HS-5 (cell line): ENCODE results near the gene GPR158.

Source experiments
- DNase-seq: peaks from one replicate; pipeline ENCODE4 v3.0.0-alpha.2; 2012; ENCODE audit warnings: low read depth

GPR158 gene

DNA sequence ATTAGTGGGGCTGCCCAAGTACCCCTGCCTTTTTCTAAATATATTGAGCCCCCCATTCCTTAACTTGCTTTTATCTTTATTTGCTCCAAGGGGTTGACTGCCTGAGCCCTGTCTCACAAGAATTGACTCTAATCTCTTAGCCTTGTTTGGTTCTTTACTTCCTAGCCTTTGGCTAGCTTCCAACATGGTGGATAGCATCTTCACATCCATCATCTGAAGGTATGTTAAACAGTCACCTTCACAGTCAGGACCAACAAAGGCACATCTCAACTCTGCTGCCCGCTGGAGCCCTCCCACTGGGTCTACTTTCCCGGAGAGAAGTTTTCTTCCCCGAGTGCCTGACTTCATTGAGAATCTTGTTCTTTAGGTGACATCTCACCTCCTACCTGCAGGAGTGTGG, 329.5 kb downstream of the GPR158 start:
- DNase-seq: no peak

- no peak for DNase-seq
These were observed 330.0 kb downstream of the GPR158 start for GRCh38 chr10:25504838-25505237.

GRCh38 chr10:25505466-25505865, 330.7 kb downstream of the GPR158 start:
- no peak for DNase-seq

DNA sequence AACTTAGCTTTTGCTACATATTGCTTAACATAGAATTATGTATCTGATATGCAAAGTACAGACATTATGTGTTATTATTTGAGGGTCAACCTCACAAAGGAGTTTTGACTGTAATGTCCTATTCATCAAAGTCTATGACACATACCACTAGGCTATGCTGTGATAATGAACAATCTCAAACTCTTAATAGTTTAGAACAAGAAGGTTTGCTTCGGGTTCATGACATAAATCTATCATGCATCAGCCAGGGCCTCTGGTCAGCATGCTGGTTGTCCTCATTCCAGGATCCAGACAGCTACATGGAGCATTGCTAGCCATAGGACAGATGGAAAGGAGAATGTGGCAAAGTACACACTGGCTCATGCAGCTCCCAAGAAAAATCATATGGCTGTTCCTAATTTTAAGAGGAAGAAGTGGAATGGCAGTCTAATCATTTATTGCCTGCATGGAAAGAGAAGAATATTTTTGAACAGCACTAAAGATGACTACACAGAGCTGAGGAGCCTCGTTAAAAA, 332.1 kb downstream of the GPR158 start:
- no peak for DNase-seq

GRCh38 chr10:25508112-25508815, 333.5 kb downstream of the GPR158 start:
- no peak for DNase-seq

DNA sequence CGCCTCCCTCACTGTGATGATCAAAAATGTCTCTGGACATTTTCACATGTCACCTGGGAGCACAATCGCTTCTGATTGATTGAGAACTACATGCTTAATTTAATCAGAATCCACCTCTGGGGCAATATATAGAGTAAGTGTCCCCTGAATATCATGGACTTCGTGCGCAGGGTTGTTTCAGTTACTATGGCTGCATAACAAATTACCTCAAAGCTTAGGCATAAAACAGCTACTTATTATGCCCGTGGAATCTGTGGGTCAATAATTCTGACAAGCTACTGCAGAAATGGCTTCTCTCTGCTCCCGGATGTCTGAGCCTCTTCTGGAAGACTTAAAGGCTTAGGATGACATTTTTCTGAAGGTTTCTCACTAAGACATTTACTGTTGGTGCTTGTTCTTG, 334.4 kb downstream of the GPR158 start:
- DNase-seq: no peak

DNA sequence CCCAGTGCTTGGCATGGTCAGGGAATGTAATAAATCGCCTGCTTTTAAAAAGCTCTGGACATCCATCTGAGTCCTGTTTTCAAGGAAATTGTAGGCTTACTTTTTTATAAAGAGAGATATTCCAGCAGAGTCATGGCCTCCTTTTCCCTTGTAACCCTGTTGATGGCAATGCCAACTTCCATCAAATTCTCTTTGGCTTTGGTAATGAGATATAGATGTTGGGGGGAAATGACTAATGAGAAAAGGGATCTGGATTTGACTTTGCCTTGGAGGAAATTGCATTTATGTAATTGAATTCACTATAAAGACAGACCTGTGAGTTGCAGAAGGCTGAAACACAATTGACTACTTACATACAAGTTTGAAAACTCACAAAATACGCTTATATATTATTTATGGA, 347.5 kb downstream of the GPR158 start:
- no peak for DNase-seq

DNA sequence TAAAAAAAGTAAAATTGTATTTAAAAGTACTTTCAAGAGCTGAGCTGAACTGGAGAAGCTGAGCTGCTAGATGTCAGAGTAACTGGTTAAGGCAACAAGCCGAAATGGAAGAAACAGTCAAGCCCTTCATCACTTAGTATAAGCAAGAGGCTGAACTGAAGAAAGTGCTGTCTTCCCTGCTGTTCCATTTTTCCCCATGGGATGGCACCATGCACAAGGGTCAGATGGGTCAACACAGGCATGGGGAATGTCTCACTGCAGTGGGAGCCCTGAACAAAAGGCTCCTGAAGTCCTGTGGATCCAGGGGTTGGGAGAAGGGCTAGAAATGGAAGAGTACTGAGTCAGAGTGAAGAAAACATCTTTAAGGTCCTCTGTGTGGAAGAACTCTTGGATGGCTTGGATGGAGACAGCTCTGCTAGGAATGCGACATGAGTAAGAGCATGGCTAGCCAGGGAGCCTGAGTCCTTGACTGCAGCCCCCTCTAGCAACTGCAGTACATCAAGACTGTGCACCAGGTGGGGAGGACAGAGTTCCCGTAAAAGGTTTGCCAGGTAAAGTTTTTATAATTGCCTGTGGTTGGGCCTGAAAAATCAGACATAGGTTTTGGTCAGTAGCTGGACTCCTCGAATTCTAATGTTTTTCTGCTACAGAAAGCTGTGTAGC, 348.3 kb downstream of the GPR158 start:
- no peak for DNase-seq

- DNase-seq: no peak
These were observed 355.5 kb downstream of the GPR158 start for GRCh38 chr10:25530306-25530705.

GRCh38 chr10:25531457-25532061, 356.8 kb downstream of the GPR158 start:
- DNase-seq: no peak

DNA sequence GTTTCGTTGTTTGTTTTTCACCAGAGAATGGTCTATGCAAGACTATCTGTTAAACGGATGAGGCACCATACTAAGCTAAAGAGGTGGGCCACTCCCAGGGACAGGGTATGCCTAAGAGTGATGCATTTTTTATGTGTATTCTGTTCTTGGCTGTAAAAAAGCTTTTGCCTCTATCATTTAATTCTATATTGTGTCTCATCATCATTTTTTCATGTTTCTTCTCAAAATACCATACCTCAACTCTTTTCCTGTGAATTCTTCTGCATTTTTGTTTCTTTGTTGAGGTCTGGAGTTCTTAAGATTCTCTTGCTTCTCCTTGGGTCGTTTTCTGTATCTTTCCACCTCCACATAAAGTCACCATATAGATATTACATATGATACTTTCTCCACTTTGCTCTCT, 357.4 kb downstream of the GPR158 start:
- no peak for DNase-seq

- no peak for DNase-seq
These were observed 361.2 kb downstream of the GPR158 start for GRCh38 chr10:25536027-25536426.

DNA sequence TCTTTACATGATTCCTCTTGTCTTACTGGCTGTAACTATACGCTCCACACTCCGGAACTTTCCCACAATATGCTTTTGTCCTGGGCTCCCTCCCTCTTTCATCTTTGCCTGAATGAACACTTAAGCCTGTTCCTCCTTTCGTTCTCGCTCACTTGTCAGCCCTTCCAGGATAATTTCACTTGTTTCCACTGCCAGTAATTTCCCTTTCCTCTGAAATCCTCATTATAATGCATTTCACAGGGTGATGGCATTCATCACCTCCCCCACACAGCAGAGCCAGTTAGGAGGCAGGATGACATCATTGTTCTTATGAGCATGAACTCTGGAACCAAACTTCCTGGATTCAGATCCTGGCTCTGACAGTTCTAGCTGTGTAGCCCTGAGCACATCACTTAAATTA, 372.6 kb downstream of the GPR158 start:
- DNase-seq: no peak

DNA sequence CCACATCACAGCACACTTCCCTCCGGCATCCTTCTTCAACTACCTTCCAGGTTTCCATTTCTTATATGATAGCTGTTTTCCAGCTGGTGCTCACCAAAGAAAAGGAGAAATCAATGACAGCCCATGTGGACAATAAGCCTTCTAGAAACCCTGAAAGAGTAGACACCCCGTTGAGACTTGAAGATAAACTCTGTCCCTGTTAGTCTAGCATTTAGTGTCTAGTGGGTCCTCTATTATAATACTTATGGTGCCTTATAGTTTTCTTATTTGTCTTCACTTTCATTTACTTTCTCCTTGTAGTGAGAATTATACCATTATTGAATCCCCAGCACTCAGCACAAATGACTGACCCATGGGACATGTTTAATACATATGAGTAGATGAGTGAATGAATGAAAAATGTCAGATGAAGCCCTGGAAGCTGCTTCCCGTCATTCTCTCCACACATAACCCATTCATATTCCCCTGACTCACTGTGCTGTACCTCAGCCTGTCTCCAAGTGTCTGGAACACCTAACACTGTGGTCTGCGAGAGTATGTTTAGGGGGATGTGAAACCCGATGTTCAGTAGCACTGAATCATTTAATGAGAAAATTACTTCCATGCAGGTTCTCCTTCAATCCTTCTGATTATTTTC, 377.6 kb downstream of the GPR158 start:
- no peak for DNase-seq

DNA sequence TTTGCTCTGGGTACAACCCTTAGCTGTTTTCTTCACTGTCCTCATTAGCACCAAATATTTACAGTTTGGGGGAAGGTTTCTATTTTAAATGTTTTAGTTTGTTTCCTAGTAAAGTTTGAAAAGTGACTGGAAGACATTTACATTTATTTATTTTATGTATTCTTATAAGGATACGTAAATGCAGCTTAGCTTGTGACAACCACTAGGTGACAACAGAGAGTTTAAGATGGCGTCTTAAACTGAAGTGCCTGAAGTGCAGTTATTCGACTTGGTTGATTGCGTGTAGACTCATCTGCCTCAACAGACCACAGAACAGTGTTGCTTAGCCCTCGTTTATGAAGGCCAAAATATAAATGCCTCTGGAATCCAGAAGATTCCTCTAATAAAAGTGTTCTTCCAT, 381.1 kb downstream of the GPR158 start:
- no peak for DNase-seq

GRCh38 chr10:25556457-25556856, 381.7 kb downstream of the GPR158 start:
- DNase-seq: peak; percentile 32

DNA sequence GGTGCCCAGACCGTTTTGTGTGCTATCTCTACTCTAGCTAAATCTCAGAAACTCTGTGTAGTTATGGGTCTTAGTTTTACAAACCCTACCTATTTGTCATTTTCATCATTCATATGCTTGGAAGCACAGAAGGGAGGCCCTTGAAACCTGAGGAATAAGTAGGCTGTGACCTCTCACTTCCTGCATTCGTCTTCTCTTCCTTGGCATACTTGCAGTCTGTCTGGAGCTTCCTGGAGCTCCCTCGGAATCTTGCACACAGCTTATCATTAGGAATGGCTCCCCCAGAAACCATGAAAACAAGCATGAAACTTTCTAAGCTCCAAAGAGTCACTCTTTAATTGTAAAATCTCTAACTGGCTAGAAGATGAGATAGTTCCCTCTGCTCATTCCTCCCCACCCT, 382.3 kb downstream of the GPR158 start:
- DNase-seq: no peak

DNA sequence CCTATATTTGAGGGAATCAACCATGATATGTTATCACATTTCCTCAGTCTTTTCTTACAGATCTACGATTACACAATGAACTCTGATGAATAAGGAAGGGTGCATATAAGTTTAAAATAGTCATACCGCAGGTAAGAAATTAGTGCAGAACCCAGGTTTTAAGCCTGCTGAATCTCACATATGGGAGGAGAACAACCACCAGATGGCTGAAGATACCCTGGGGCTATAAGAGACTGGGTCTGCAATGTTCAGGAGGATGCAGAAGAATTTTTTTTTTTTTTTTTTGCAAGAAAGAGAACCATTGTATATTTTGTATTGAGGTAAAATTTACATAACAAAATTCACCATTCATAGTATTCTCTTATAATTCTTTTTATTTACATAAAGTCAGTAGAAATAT, 387.0 kb downstream of the GPR158 start:
- no peak for DNase-seq

GRCh38 chr10:25562547-25562946, 387.7 kb downstream of the GPR158 start:
- no peak for DNase-seq

- no peak for DNase-seq
These were observed 389.6 kb downstream of the GPR158 start for GRCh38 chr10:25564351-25564750.

DNA sequence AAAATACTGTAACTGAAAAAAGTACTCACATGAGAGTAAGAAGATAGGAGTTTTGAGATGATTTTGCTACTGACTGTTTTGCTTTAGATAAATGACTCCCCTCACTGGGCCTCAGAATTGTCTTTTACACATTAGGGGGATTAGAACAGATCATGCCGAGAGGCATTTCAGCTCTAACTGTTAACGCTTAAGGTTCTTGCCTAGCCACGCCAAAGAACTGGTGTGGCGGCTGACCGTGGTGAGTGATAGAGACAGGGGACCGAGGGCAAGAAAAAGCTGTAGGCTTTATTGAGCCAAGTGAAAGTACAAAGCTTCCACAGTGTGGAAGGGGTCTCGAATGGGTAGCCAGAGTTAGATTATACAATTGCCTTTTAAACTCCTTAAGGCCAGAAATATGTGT, 390.8 kb downstream of the GPR158 start:
- no peak for DNase-seq

- no peak for DNase-seq
These were observed 398.5 kb downstream of the GPR158 start for GRCh38 chr10:25573316-25573715.

DNA sequence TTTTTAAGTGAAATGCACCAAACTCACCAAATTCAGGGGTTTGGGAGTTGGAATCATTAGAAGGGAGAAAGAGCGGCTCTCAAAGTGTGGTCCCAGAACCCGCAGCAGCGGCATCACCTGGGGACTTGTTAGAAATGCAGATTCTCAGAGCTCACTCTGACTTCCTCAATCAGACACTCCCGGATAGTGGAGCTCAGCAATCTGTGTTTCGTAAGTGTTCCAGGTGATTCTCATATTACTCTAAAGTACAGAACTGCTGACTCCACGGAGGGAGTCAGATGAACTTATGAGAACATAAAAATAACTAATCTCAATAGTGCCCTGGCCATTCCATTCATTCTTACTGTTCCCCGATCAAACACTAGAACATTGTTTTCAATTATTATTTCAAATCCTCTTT, 400.5 kb downstream of the GPR158 start:
- DNase-seq: no peak
